Upper lobe of right lung (tissue), 1 donor: ENCODE data around the gene MAK. TPM values are rescaled to one million over a fixed set of nuclear protein-coding genes. Genes with fewer than 3 reads are reported as not detected.
"Not testable (repeated sequence)": the region's sequence is repeated elsewhere in the genome, so short reads cannot be mapped to it uniquely, and the experiment has no call there.

Experiments used
- ATAC-seq: fragments of 200-7000 bp; cut with Tn5 transposase; one replicate; pipeline ENCODE4 v1.9.1; 2020; ENCODE audit warnings: mild to moderate bottlenecking, moderate library complexity
- DNase-seq: peaks from one replicate; pipeline ENCODE4 v3.0.0-alpha.2; 2020
- H3K27ac ChIP-seq: fragments of 200-600 bp; one replicate; pipeline ENCODE4 v1.8.0; 2022
- H3K27me3 ChIP-seq: fragments of 200-600 bp; one replicate; pipeline ENCODE4 v1.8.0; 2022; ENCODE audit warnings: mild to moderate bottlenecking
- H3K36me3 ChIP-seq: fragments of 200-600 bp; one replicate; pipeline ENCODE4 v1.8.0; 2022
- H3K4me1 ChIP-seq: fragments of 200-600 bp; one replicate; pipeline ENCODE4 v1.8.0; 2022
- H3K4me3 ChIP-seq: fragments of 200-600 bp; one replicate; pipeline ENCODE4 v1.8.0; 2022; ENCODE audit warnings: mild to moderate bottlenecking
- H3K9me3 ChIP-seq: fragments of 200-600 bp; one replicate; pipeline ENCODE4 v1.8.0; 2022
- CTCF ChIP-seq: fragments of 200-600 bp; IDR thresholded peaks from one replicate; pipeline ENCODE4 v1.8.0; 2022; ENCODE audit warnings: antibody characterized with exemption
- intact Hi-C: fragments of 100-400 bp; cut with DNase I; formaldehyde crosslinking; loops from one replicate; pipeline ENCODE4 v1.11.0; 2022
- total RNA-seq: library from RNA; stranded (reverse); fragmentation: NEBNext Ultra II Directional; extraction: Animal tissue kit (Norgen Biotek cat#: 25700); gene quantifications from one replicate; pipeline ENCODE4 v1.2.1, GENCODE V29; 2021
- donor health status: DM: no; HTN: yes; CAD: no; lungs with severe emphysema.

The MAK gene
- total RNA-seq, 1 donor from 2014 or later, result 0.29 TPM

GRCh38 chr6:10725044-10725443, 113.3 kb downstream of the MAK start:
- Histone ChIP-seq H3K36me3 (peaks cover 46% of the 10 kb centered on the region), H3K9me3 (no peaks in the 10 kb centered on the region), H3K4me1 (peaks cover 15% of the 10 kb centered on the region), H3K27me3 (no peaks in the 10 kb centered on the region), H3K4me3 (no peak overlapping the region), H3K27ac (no peak overlapping the region)
- DNase-seq, result no peak
- ATAC-seq, result no peak
- TF ChIP-seq CTCF, result no peak
- intact Hi-C loops, result no loop called here

GRCh38 chr6:10723567-10723881, 114.8 kb downstream of the MAK start:
- H3K27me3 ChIP-seq, result no peaks in the 10 kb centered on the region
- intact Hi-C loops, result no loop called here
- no peak for DNase-seq
- no peak for TF ChIP-seq CTCF
- H3K4me3 ChIP-seq, result peak overlapping the region; percentile 77
- no peak for ATAC-seq
- no peaks in the 10 kb centered on the region for H3K9me3 ChIP-seq
- peaks cover 31% of the 10 kb centered on the region for H3K36me3 ChIP-seq
- peak overlapping the region; percentile 86 for H3K27ac ChIP-seq
- H3K4me1 ChIP-seq, result peaks cover 15% of the 10 kb centered on the region

- H3K27me3 ChIP-seq, result no peaks in the 10 kb centered on the region
- intact Hi-C loops, result no loop called here
- H3K27ac ChIP-seq, result peak within 1 kb of the TSS; percentile 86
- no peak for TF ChIP-seq CTCF
- peaks cover 28% of the 10 kb centered on the region for H3K36me3 ChIP-seq
- H3K4me3 ChIP-seq, result peak within 1 kb of the TSS; percentile 77
- peak; percentile 100 for DNase-seq
- H3K9me3 ChIP-seq, result no peaks in the 10 kb centered on the region
- ATAC-seq, result peak; percentile 98
- peaks cover 15% of the 10 kb centered on the region for H3K4me1 ChIP-seq
Measured at GRCh38 chr6:10722820-10723566, 115.3 kb downstream of the MAK start, which contains the start of gene TMEM14C. Gene TMEM14C (plus strand): TSS chr6:10723070. CDS start chr6:10724614, 1,544 bp downstream.

- Histone ChIP-seq H3K27me3 (no peaks in the 10 kb centered on the region), H3K36me3 (peaks cover 23% of the 10 kb centered on the region), H3K4me1 (peaks cover 15% of the 10 kb centered on the region), H3K4me3 (peak overlapping the region; percentile 77), H3K27ac (peak overlapping the region; percentile 86), H3K9me3 (no peaks in the 10 kb centered on the region)
- ATAC-seq, result no peak
- TF ChIP-seq CTCF, result no peak
- intact Hi-C loops, result no loop called here
- DNase-seq, result no peak
Measured at GRCh38 chr6:10722570-10722819, 115.8 kb downstream of the MAK start.

- peak overlapping the region; percentile 77 for H3K4me3 ChIP-seq
- H3K27me3 ChIP-seq, result no peaks in the 10 kb centered on the region
- H3K9me3 ChIP-seq, result no peaks in the 10 kb centered on the region
- TF ChIP-seq CTCF, result no peak
- DNase-seq, result no peak
- H3K36me3 ChIP-seq, result peaks cover 20% of the 10 kb centered on the region
- peaks cover 15% of the 10 kb centered on the region for H3K4me1 ChIP-seq
- intact Hi-C loops, result no loop called here
- ATAC-seq, result no peak
- peak overlapping the region; percentile 86 for H3K27ac ChIP-seq
Measured at GRCh38 chr6:10721850-10722569, 116.3 kb downstream of the MAK start.

GRCh38 chr6:10720960-10721849, 117.1 kb downstream of the MAK start:
- Histone ChIP-seq H3K27ac (peak overlapping the region; percentile 88), H3K4me3 (peak overlapping the region; percentile 64), H3K4me1 (peaks cover 15% of the 10 kb centered on the region), H3K36me3 (peaks cover 14% of the 10 kb centered on the region)
- ATAC-seq, DNase-seq, H3K9me3 ChIP-seq, intact Hi-C loops, H3K27me3 ChIP-seq: not testable (repeated sequence)
